Mesenteric fat pad (tissue), 1 donor: ENCODE measurements around the gene SDF4. TPM values are rescaled to one million over a fixed set of nuclear protein-coding genes. Genes with fewer than 3 reads are reported as not detected.
"Not testable (repeated sequence)": the region's sequence is repeated elsewhere in the genome, so short reads cannot be mapped to it uniquely, and the experiment has no call there.

Experiments
- DNase-seq: peaks from one replicate; pipeline ENCODE4 v3.0.0-alpha.2; 2020; ENCODE audit warnings: low spot score
- total RNA-seq: library from RNA; stranded (reverse); fragmentation: NEBNext Ultra II Directional; extraction: Animal tissue kit (Norgen Biotek cat#: 25700); gene quantifications from one replicate; pipeline ENCODE4 v1.2.1, GENCODE V29; 2021
- donor health status: DM: yes; HTN: yes; CAD: no.

The SDF4 gene
- total RNA-seq, 1 donor from 2014 or later: 144 TPM

DNA sequence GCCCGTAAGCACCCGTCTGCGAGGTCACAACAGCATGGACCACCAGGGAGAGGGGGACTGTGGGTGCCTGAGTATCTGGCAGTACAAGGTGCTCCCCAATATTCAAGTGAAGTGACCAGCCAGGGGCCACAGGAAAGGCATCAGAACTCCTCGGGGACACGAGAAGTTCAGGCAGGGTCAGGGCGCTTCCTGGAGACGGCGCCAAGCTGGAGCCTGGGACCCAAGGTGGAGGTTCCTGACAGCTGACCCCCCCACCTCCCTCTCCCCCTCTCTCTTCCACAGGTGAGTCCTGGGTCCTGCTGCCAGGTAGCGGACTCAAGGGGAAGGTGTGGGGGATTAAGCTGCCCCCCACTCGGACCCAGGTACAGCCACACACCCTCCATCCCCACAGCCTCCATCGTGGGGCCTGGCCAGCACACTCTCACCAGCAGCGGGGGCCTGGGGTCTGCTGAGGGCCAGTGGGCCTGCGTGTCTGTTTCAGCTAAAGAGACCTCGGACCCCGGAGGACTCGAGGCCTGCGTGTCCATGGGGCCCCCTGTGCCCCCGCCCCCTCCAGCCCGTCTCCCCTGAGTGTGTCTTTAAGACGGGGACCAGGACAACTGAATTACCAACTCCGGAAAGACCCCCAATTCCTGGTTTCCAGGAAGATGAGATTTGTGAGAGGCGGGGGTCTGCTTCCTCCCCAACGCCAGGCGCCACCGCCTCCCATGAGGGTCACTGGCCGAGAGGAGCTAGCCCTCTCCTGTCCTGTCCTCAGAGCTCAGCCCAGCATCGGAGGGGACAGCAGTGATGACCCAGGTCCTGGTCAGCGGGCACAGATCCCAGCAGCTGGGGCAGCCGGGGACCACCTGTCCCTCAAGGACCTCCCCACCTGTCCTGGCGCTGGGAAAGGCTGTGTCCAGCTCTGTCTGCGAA, 31.6 kb downstream of the SDF4 start:
- DNase-seq: no peak

DNA sequence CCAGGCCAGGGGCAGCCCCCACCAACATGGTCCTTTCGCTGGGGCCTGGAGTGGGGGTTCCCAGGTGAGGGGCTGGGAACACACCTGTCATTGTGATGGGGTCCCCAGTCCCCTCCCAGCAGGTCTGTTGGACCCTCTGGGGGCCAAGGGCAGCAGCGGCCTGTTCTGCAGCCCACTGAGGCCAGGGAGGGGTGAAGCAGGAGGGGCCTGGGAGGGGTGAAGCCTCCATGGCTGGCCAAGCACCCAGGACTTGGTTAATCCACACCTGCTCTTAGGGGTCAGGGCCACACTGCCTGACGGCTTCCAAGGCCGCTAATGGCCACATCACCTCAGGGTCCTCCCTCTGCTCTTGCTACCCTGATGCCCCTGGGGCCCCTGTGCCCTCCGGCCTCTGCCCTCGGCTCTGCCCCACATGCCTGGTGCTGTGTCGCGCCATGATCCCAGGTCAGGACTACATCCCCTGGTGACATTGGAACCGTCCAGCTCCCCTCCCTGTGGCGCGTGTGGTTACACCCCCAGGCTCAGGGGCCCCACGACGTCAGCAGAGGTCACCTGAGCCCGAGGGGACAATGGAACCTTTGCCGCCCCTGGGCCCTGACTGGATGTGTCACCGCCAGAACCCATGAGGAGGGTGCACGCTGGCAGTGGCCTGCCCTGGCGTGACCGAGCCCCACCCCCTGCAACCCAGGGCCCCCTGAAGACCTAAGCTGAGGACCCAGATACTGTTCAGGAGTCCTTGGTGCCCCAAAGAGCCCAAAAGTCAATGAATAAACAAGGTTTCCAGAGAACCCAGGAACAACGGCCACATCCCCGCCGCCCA, 32.5 kb downstream of the SDF4 start:
- no peak for DNase-seq

DNA sequence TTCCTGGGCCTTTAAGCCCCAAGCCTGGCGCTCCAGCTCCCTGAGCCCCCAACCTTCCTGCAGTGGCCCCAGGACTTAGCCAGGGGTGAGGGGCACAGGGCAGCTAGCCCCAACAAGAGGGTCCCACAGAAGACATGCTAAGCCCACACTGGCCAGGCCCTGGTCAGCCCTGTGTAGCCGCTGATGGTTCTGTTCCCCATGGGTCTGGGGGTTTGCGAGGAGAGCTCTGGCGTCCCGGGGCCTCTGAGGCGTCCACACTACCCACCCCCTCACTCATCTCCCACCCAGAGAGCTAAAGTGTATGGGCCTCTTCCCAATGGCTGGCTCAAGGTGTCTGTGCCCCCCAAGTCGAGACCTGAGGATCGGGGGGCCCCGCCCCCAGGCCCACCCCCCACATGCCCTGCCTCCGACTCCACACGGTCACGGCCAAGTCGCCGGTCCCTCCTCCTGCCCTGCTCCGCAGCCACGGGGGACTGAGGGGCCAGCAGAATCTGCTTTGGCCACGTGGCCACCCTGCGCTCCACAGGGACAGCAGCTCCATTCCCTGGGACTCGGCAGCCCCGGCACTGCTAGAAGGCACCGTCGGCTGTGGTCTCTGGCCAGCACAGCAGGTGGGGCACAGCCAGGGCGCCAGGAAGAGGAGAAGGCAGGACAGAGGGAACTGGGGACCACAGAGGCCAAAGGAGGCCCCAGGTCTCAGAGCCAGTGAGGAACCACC, 33.2 kb downstream of the SDF4 start:
- no peak for DNase-seq

- DNase-seq: no peak
Measured at GRCh38 chr1:1197551-1198422, 34.0 kb downstream of the SDF4 start.

DNA sequence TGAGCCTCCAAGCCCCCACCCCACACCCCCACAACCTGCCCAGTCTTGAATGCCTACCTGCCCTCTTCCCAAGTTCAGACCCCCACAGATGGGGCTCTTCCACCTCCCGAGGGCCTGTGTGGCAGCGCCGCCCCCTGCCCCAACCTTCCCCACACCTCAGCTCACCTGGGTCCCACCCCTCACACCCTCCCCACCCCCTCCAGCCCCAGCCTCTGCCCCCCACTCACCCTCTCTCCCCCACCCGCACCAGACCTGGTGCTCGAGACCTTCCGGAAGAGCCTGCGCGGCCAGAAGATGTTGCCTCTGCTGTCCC, 34.7 kb downstream of the SDF4 start:
- no peak for DNase-seq

DNA sequence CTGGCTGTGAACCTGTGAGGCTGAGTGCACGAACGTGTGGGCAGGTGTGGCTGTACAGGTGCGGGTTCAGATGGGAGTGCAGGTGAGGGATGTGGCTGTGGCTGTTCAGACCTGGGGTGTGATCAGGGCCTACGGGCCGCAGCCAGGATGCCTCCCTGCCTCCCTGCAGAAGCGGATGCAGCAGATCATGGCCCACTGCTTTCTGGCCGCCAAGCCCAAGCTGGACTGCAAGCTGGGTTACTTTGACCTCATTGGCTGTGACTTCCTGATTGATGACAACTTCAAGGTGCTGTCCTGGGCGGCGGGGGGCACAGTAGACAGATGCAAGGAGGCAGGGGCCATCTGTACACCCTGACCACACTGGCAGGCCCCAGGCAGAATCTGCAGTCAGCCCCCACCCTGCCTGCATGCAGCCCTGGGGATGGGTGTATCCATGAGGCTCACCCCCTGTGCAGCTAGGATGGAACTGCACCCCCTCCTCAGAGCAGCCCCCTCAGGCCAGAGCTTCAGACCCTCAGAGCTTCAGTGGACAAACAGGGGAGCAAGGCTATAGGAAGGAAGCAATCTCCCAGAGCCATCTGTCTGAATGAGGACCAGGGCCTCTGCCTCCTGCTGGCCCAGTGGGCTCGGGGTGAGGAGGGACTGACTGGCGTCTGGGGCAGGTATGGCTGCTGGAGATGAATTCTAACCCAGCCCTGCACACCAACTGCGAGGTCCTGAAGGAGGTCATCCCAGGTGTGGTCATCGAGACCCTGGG, 35.2 kb downstream of the SDF4 start:
- DNase-seq: no peak

DNA sequence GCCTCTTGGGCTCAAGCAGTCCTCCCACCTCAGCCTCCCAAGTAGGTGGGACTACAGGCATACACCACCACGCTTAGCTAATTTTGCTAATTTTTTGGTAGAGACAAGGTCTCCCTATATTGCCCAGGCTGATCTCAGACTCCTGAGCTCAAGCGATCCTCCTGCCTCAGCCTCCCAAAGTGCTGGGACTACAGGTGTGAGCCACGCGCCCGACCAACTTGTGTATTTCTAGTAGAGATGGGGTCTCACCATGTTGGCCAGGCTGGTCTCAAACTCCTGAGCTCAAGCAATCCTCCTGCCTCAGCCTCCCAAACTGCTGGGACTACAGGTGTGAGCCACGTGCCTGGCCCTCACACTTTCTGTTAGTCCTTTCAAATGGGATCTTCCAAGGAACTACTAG, 36.1 kb downstream of the SDF4 start:
- not testable (repeated sequence) for DNase-seq

- DNase-seq: no peak
Measured at GRCh38 chr1:1194723-1195122, 37.1 kb downstream of the SDF4 start.

DNA sequence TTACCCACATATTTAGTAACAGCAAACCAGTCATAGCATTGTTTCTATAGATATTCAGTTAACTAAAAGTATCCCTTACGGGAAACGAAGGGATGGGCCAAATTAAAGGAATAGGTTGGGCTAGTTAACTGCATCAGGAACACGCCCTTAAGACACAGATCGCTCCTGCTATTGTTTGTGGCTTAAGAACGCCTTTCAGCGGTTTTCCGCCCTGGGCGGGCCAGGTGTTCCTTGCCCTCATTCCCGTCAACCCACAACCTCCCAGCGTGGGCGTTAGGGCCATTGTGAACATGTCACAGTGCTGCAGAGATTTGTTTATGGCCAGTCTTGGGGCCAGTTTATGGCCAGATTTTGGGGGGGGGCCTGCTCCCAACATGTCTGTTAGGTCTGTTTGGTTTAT, 40.1 kb downstream of the SDF4 start:
- DNase-seq: no peak

DNA sequence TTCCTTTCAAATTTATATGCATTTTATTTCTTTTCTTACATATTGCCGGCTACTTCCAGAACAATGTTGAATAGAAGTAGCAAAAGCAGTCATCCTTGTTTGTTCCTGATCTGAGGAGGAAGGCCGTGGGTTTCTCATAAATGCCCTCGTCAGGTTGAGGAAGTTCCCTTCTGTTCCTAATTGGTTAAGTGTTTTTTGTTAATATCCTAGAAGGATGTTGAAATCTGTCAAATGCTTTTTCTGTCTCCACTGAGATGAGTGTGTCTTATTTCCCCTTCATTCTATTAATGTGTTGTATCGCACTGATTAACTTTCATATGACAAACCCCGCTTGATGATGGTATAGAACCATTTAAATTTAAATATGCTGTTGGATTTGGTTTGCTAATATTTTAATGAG, 42.7 kb downstream of the SDF4 start:
- no peak for DNase-seq

DNA sequence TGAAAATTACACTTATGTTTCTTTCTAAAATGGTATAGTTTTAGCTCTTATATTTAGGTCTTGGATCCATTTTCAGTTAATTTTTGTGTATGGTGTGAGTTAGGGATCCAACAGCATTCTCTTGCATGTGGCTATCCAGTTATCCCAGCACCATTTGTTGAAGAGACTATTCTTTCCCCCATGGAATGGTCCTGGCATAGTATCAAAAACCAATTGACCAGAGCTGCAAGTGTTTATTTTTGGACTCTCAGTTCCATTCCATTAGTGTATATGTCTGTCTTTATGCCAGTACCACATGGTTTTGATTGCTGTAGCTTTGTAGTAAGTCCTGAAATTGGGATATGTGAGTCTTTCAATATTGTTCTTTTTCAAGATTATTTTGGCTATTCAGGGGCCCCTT, 43.9 kb downstream of the SDF4 start:
- no peak for DNase-seq

GRCh38 chr1:1185101-1185765, 46.6 kb downstream of the SDF4 start:
- no peak for DNase-seq

DNA sequence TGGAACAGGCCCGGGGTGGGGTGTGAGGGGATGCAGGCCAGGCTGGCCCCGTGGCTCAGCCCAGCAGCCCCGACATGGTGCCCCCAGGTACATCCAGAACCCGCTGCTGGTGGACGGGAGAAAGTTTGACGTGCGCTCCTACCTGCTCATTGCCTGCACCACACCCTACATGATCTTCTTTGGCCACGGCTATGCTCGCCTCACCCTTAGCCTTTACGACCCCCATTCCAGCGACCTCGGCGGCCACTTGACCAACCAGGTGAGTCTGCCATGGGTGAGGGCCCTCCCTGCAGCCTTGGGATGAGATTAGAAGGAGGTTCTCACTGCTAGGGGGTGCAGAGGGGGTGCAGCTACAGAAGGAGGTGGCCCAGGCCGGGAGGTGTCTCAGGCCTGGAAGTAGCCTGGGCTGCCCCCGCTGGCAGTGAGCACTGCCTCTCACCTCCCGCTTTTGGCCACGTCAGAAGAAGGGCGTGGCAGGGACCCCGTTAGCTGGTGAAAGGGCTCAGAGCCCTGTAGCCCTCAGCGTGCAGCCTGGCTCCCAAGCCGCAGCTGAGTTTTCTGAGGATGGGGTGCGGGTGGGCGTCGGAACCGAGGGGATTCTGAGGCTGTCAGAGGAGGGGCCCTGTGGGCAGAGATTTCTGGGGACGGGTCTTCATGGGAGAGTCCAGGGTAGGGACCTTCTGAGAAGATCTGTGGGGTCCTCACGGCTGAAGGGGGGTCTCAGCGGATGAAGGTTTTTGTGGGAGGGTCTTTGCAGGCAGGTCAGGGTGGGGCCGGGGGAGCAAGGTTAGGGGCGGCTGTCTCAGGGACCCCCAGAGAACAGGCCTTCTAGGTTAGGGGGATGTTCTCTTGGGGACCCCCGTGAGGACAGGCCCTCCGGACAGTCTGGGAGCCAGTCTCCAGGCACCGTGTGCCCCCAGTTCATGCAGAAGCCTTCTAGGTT, 47.7 kb downstream of the SDF4 start:
- no peak for DNase-seq

DNA sequence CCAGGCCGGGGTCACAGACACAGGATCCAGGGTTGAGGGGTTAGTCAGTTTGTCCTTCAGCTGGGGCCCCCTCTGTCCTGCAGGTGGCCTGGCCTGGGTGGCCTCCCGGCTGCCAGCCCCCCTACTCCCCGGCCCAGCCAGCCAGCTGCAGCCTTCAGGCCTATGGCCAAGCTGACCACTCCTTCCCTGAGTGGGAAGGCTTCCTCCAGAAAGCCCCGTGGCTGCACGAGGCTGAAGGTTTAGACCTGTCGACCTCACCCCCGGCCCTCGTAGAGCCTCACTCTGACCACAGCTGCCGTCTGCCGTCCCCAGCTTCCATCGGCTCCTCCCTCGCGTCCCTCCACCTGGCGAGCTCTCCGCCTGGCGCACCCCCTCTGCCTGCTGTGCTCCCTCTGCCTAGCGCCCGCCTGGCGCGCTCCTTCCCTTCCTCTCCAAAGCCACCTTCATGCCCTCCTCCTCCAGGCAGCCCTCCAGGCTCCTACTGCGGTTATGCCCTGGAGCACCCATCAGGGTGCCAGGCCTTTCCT, 48.5 kb downstream of the SDF4 start:
- no peak for DNase-seq

DNA sequence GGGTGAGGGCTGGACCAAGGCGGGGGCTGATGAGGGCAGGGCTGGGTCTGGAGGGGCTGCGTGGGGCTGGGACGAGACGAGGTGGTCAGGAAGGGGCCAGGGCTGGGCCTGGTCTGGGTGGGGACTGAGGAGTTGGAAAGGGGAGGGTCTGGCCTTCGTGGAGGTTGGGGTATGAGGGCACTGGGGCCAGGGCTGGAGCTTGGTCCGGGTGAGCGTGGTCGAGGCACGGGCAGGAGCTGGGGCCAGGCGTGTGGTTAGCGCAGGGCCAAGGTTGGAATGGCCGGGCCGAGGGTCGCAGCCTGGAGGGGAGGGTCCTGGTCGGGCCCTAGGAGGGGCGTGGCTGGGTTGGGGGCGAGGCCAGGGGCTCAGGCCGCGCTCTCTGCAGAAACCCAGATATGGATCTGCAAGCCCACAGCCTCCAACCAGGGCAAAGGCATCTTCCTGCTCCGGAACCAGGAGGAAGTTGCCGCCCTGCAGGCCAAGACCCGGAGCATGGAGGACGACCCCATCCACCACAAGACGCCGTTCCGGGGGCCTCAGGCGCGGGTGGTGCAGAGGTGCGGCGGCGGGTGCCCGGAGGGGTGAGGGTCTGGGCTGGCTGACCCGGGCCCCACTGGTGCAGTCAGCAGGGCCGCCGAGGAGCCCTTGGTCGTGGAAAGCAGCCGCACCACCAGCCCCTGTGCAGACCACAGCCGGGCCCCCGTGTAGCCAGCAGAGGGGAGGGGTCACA, 49.1 kb downstream of the SDF4 start:
- DNase-seq: no peak

DNA sequence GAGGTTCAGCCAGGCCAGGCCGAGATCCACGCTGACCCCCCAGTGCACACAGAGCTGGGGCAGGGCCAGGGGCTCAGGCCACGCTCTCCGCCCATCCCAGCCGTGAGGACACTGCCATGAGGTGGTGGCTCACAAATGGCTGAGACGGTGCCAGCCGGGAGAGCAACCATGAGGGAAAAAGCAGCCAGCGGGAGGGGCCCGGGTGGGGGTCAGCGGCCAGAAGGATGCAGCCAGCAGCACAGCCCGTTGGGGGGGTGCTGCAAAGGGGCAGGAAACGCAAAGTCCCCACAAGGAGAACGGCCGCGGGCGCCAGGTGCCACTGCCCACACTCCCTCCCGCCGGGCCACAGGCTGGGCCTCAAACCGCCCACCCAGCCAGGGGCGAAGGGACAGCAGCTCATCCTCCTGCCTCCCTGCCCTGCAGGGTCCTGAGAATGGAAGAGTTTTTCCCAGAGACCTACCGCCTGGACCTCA, 49.8 kb downstream of the SDF4 start:
- DNase-seq: no peak
